Heart right ventricle (tissue), 16 donors: ENCODE results near the gene MPHOSPH10. TPM values are rescaled to one million over a fixed set of nuclear protein-coding genes. Genes with fewer than 3 reads are reported as not detected.

ENCODE experiments used
- ATAC-seq, 8 donors: fragments of 200-7000 bp; cut with Tn5 transposase; one replicate each; pipeline ENCODE4 v1.9.1; 2020; ENCODE audit warnings: mild to moderate bottlenecking in 8 of 8, moderate library complexity in 8 of 8, moderate number of reproducible peaks in 1 of 8
- DNase-seq, 2 donors: peaks; one replicate each; pipeline ENCODE4 v3.0.0-alpha.2; 2020
- H3K27ac ChIP-seq, 10 donors: fragments of 200-600 bp; sonication (generic) in 2 of 10; one replicate each; pipeline versions ENCODE4 v1.5.0 to v1.8.0; 2020 to 2022; ENCODE audit warnings: mild to moderate bottlenecking in 3 of 10
- H3K27me3 ChIP-seq, 7 donors: fragments of 200-600 bp; one replicate each; pipeline ENCODE4 v1.8.0; 2021 to 2022; ENCODE audit warnings: mild to moderate bottlenecking in 2 of 7
- H3K36me3 ChIP-seq, 9 donors: fragments of 200-600 bp; sonication (generic) in 1 of 9; one replicate each; pipeline versions ENCODE4 v1.5.0 to v1.8.0; 2020 to 2022; ENCODE audit warnings: mild to moderate bottlenecking in 2 of 9
- H3K4me1 ChIP-seq, 9 donors: fragments of 200-600 bp; sonication (generic) in 1 of 9; one replicate each; pipeline versions ENCODE4 v1.5.0 to v1.8.0; 2020 to 2022; ENCODE audit warnings: mild to moderate bottlenecking in 4 of 9
- H3K4me3 ChIP-seq, 10 donors: fragments of 200-600 bp; sonication (generic) in 2 of 10; one replicate each; pipeline versions ENCODE4 v1.5.0 to v1.8.0; 2020 to 2022; ENCODE audit warnings: mild to moderate bottlenecking in 7 of 10, moderate library complexity in 2 of 10
- H3K9me3 ChIP-seq, 11 donors: fragments of 200-600 bp in 10 of 11; sonication (generic) in 2 of 11; one replicate each; pipeline versions ENCODE4 v1.5.0 to v1.8.0; 2013 to 2022; ENCODE audit warnings: mild to moderate bottlenecking in 2 of 11, control low read depth in 1 of 11, moderate library complexity in 1 of 11
- WGBS, 2 donors: extraction: QIAGEN DNeasy Blood & Tissue Kit; methylation state at CpG; one replicate each; pipeline ENCODE4 v1.1.7; 2013; ENCODE audit warnings: inconsistent platforms in 1 of 2; 5-methylcytosine and 5-hydroxymethylcytosine counted together
- intact Hi-C, 10 donors: fragments of 100-400 bp; cut with DNase I; formaldehyde crosslinking; loops; one replicate each; pipeline versions ENCODE4 v1.11.1 to v1.14.2; 2022
- polyA plus RNA-seq, 2 donors: library from polyadenylated mRNA; stranded (reverse); fragments of 200-250 nt; gene quantifications; one replicate each; pipeline ENCODE4 v1.2.3, GENCODE V29; 2013
- total RNA-seq, 10 donors: library from RNA; stranded (reverse); fragmentation: NEBNext Ultra II Directional in 3 of 10; extraction: Animal tissue kit (Norgen Biotek cat#: 25700) in 3 of 10; gene quantifications; one replicate each; pipeline versions ENCODE4 v1.2.1 to v1.2.4, GENCODE V29; 2021 to 2023
- TF ChIP-seq, protein P1 (sequence below), 9 donors: fragments of 200-600 bp; sonication (generic) in 2 of 9; IDR thresholded peaks; one replicate each; pipeline versions ENCODE4 v1.5.0 to v1.8.0; 2021 to 2022; ENCODE audit warnings: antibody characterized with exemption in 9 of 9, mild to moderate bottlenecking in 5 of 9, moderate library complexity in 1 of 9
- donor health status: Arrhythmogenic right ventricular cardiomyopathy.
- donor health status: ischemic (EF 13 %, LVEDD 7.1; RV severe dilation, severe dysfunction).
- donor health status: healthy with polysubstance abuse.
- donor health status: DM: no; HTN: yes; CAD: no.
- donor health status: DM: no; HTN: no; CAD: no.
- donor health status: ischemic (EF 25% LVEDD 6.9; RV normal size, moderate dysfunction).
- donor health status: ischemic (EF 25% LVEDD 5.7; RV mildly dilated, moderate dysfunction).
- donor health status: healthy.
- donor health status: DM: yes; HTN: yes; CAD: no.
- donor health status: Ischemic cardiomyopathy.
- donor health status: ischemic (EF 35%, LVEDD 5.7; RV mildly dilated, moderate dysfunction).
- donor health status: nonischemic (EF 11% LVEDD 7.7; RV severe dilation, severe dysfunction).
- donor health status: DM: yes; HTN: yes; CAD: no.
- donor health status: PGD.
- donor health status: ischemic (EF 29% LVEDD 5.4; RV normal size, mild dysfunction).
- donor health status: nonischemic (EF 23%, LVEDD 6.1; RV moderate dilation, normal function).

Gene MPHOSPH10
- total and polyA plus RNA-seq, 12 donors = 18.5 to 39.4 (median 22.9) TPM

DNA sequence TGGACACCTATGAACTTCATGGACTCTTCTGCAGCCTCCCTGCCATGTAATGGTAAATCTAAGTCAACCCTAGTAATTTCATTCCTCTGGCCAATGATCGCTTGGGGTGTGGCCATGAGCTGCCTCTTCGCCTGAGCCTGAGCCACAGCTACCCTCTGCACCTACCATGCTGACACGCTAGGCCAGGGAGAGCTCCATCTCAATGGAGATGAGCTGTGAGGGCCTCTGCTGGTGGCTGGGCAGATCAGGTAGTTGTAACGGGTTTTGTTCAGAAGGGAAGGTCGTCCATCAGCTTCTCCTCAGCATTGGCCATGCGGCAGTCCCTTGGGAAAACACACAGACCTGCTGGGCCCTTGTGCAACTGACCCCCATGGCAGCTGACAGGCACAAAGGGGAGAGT, 24.4 kb downstream of the MPHOSPH10 start:
- intact Hi-C loops = loop anchor here in 3 of 10 donors (5.0 to 10.0 kb wide), 3 partner anchors 210 to 358 kb away; no protein-coding TSS in a partner anchor
- WGBS, 2 donors = 66 to 67% methylated on average over 6 of the region's 6 CpGs
- no peaks in the 10 kb centered on the region for H3K9me3 ChIP-seq
- TF ChIP-seq, protein P1, sequence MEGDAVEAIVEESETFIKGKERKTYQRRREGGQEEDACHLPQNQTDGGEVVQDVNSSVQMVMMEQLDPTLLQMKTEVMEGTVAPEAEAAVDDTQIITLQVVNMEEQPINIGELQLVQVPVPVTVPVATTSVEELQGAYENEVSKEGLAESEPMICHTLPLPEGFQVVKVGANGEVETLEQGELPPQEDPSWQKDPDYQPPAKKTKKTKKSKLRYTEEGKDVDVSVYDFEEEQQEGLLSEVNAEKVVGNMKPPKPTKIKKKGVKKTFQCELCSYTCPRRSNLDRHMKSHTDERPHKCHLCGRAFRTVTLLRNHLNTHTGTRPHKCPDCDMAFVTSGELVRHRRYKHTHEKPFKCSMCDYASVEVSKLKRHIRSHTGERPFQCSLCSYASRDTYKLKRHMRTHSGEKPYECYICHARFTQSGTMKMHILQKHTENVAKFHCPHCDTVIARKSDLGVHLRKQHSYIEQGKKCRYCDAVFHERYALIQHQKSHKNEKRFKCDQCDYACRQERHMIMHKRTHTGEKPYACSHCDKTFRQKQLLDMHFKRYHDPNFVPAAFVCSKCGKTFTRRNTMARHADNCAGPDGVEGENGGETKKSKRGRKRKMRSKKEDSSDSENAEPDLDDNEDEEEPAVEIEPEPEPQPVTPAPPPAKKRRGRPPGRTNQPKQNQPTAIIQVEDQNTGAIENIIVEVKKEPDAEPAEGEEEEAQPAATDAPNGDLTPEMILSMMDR (IDR thresholded peaks at IDR 0.05) = no peak
- no peak overlapping the region for H3K27ac ChIP-seq
- no peak overlapping the region for H3K4me3 ChIP-seq
- H3K36me3 ChIP-seq = peaks cover 0 to 18% (median 11%) of the 10 kb centered on the region in 9 donors
- H3K4me1 ChIP-seq = peaks cover 0 to 12% (median 6%) of the 10 kb centered on the region in 9 donors
- ATAC-seq (no peak), DNase-seq (no peak)
- H3K27me3 ChIP-seq = no peaks in the 10 kb centered on the region

DNA sequence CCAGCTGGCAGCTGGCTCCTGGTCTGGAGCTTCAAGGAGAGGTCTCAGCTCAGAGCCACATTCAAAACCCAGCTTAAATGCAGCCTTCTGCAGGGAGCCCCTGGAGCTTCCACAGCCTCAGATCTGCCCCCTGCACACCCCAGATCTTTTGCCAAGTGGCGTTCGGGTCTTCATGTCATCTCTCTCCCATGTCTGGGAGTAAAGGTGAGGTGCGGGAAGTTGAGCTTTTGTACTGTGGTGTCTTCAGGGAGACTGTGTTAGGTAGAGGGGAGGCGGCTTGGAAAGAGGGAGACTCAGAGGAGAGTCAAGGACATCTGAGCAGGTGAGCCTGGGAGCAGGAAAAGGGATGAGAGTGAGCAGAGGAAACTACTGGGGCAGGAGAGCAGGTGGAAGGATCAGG, 25.4 kb downstream of the MPHOSPH10 start:
- peaks cover 0 to 7% (median 1%) of the 10 kb centered on the region in 9 donors for H3K36me3 ChIP-seq
- 88 to 95% methylated on average over 4 of the region's 4 CpGs for WGBS, 2 donors
- no peak overlapping the region for H3K4me3 ChIP-seq
- no peaks in the 10 kb centered on the region for H3K9me3 ChIP-seq
- H3K4me1 ChIP-seq = peaks cover 0 to 11% (median 5%) of the 10 kb centered on the region in 9 donors
- no peak for ATAC-seq
- no peaks in the 10 kb centered on the region for H3K27me3 ChIP-seq
- TF ChIP-seq, protein P1 (IDR thresholded peaks at IDR 0.05) = no peak
- no peak for DNase-seq
- no peak overlapping the region for H3K27ac ChIP-seq
- intact Hi-C loops = loop anchor here in 3 of 10 donors (5.0 to 10.0 kb wide), 3 partner anchors 209 to 356 kb away; no protein-coding TSS in a partner anchor

DNA sequence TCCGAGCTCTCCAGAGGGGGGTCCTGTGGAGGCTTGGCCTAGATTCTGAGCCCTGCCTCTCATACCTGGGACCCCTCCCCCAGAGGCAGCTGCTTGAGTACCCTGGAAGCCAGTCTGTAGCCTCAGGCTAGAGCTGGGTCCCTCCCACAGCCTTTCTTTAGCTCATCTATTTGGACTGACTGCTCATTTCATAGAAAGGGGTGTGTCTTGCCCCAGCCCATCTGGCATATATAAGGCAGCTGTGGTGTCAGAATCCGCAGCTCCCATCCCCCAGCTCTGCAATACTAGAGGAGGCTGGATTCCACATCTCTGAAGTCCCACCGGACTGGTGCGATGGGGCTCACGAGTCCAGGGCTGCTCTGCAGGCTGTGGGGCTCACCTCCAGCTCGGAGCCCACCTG, 26.1 kb downstream of the MPHOSPH10 start:
- H3K4me3 ChIP-seq = peak overlapping the region in 1 of 10 donors; percentile 26
- 49 to 51% methylated on average over 6 of the region's 6 CpGs for WGBS, 2 donors
- H3K36me3 ChIP-seq = no peaks in the 10 kb centered on the region
- ATAC-seq = peak in 4 of 8 donors; percentile 28 to 39 (median 34)
- H3K27ac ChIP-seq = no peak overlapping the region
- TF ChIP-seq, protein P1 (IDR thresholded peaks at IDR 0.05) = no peak
- H3K27me3 ChIP-seq = no peaks in the 10 kb centered on the region
- peaks cover 0 to 11% (median 5%) of the 10 kb centered on the region in 9 donors for H3K4me1 ChIP-seq
- intact Hi-C loops = loop anchor here in 3 of 10 donors (5.0 to 10.0 kb wide), 3 partner anchors 208 to 356 kb away; no protein-coding TSS in a partner anchor
- H3K9me3 ChIP-seq = no peaks in the 10 kb centered on the region
- no peak for DNase-seq

DNA sequence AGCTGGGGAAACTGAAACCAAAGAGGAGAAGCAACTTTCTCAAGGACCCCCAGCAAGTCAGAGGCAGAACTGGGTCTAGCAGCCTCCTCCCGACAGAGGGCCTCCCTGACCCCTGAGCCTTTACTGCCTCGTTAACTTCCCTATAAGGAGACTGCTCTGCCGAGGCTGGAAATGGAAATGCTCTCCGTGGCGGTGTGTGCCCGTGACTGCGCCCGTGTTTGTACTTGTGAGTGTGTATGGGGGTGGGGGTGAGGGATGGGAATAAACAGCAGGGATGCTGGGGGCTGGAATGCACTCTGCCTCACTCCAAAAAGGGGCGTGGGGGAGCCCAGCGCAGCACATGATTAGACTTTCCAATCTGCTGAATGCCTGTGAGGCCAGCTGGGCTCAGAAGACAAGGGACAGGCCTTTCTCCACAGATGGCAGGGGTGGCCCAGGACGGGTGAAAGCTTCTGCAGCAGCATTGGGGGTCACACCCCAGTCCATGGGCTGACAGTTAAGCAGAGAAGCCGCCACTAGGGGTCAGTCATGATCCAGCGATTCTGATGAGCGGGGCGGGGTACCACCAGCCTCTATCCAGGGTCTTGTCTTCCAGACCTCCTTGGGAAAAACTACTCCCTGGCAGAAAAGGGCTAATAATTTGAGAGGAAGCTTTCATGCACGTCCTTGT, 26.8 kb downstream of the MPHOSPH10 start:
- WGBS, 2 donors = 8 to 11% methylated on average over 16 of the region's 16 CpGs
- Histone ChIP-seq H3K27me3 (no peaks in the 10 kb centered on the region), H3K4me3 (peak overlapping the region in 4 of 10 donors; percentile 5 to 26 (median 17)), H3K4me1 (peaks cover 0 to 11% (median 5%) of the 10 kb centered on the region in 9 donors), H3K27ac (no peak overlapping the region), H3K9me3 (no peaks in the 10 kb centered on the region), H3K36me3 (no peaks in the 10 kb centered on the region)
- DNase-seq = peak; percentile 29 to 43
- intact Hi-C loops = loop anchor here in 3 of 10 donors (5.0 to 10.0 kb wide), 3 partner anchors 208 to 355 kb away; no protein-coding TSS in a partner anchor
- TF ChIP-seq, protein P1 (IDR thresholded peaks at IDR 0.05) = peak; percentile 29 to 72 (median 63)
- peak; percentile 58 to 86 (median 71) for ATAC-seq
